ENCODE data around the gene SLC24A3.

DNA sequence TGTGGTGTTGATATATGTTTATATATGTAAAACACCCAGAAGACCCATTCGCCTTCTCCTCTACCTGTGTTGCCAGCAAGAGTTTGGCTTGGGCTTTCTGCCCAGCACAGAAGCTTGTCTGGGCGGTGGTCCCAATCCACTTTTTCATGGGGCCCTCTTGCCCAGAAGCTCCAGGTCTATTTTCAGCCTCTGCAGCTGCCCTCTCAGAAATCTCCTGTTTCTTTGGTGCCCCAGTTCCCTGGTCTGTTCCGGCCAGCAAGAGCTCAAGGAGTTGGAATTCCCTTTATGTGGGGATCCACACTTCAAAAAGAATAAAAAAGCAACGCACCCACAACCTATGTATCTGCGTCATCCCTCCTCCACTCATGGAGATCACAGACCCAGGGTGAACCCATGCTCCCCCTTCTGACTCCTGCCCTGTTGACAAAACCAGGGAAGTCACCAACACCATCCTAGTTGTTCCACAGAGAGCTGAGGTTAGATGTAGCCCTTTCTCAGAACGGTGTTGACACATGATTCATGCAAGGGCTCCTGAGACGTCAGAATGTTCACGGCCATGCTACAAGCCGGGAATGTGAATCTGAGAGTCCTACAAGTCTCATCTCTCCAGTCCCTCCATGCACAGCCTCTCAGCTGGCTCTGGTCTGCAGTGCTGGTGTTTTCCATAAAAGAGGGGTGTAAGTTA is 388.8 kb downstream of the SLC24A3 start:
- no peak for TF ChIP-seq CTCF (IDR thresholded peaks at IDR 0.05; ENCODE audit: low read depth, low read length)
- TF ChIP-seq POLR2A (IDR thresholded peaks at IDR 0.05; ENCODE audit: extremely low read depth, insufficient read length), result no peak

Data from NB4 (cell line).